ENCODE results near the gene SCN11A.

The SCN11A gene

DNA sequence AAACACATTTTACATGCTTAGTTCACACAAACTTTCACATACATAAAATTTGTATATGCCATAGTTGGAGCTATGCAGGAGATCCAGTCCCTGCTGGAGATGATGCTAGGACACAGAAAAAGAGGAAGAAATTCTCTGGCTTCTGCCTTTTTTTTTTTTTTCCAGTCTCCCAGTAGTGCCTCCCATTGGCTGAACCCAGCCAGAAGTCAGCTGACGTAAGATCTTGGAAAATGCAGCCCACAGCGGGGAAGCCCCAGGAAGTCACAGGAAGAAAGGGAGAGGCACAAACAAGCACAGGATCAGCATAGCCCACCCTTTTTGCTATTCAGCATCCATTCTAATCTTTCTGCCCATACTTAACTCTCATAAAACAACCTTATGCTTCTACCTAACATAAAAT lies 38.5 kb downstream of the SCN11A start:
- H3K4me3 ChIP-seq (ENCODE audit: low read depth, low read length) = no peak overlapping the region
- TF ChIP-seq, protein P1, sequence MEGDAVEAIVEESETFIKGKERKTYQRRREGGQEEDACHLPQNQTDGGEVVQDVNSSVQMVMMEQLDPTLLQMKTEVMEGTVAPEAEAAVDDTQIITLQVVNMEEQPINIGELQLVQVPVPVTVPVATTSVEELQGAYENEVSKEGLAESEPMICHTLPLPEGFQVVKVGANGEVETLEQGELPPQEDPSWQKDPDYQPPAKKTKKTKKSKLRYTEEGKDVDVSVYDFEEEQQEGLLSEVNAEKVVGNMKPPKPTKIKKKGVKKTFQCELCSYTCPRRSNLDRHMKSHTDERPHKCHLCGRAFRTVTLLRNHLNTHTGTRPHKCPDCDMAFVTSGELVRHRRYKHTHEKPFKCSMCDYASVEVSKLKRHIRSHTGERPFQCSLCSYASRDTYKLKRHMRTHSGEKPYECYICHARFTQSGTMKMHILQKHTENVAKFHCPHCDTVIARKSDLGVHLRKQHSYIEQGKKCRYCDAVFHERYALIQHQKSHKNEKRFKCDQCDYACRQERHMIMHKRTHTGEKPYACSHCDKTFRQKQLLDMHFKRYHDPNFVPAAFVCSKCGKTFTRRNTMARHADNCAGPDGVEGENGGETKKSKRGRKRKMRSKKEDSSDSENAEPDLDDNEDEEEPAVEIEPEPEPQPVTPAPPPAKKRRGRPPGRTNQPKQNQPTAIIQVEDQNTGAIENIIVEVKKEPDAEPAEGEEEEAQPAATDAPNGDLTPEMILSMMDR (IDR thresholded peaks at IDR 0.05; ENCODE audit: control insufficient read depth, extremely low read depth, insufficient read depth) = no peak
- DNase-seq (ENCODE audit: low read depth) = no peak

DNA sequence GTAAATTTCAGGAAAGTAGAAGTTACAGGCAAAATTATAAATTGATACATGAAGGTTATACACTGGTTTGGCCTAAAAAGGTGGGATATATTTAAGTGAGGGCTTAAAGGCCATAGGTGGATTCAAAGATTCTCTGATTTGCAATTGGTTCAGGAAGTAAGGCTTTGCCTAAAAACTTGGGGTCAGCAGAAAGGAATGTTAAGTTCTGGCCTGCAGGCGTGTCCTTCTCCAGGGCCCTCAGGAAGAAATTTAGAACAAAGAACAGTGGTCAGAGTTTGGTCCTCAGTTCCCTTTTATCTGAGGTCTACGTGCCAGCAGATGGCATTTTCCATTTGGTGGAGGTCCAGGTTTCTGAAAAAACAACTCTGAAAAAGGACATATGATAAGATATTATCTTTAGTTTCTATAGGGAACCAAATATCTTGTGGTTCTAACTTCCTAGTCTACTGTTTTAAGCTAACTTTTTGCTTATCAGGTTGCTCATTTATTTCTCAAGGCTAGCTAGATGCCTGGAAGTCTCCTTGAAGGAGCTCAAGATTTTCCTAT lies 40.5 kb downstream of the SCN11A start:
- no peak for DNase-seq (ENCODE audit: low read depth)

DNA sequence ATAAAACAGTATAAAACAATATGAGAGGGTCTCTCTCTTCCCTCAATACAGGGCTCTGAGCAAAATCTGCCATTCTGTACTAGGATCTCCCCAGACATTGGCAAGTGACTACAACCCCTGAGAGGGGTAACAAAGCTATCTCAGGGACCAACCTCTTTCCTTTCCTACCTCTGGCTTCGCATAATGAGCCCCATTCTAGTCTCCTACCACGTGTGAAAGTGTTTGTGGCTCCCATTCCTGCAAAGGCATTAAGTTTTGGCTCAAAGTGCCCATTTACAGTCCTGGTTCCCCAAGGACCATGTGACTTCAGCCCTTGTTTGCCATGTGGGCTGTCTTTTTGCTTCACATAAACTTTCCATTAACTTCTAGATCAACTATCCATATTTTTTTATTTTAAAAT lies 46.4 kb downstream of the SCN11A start:
- TF ChIP-seq, protein P1 (IDR thresholded peaks at IDR 0.05; ENCODE audit: control insufficient read depth, extremely low read depth, insufficient read depth) = no peak
- no peak for DNase-seq (ENCODE audit: low read depth)
- no peak overlapping the region for H3K4me3 ChIP-seq (ENCODE audit: low read depth, low read length)

More for the DNA sequence above, 40.5 kb downstream of the SCN11A start:
- H3K4me3 ChIP-seq (ENCODE audit: low read depth, low read length) = no peak overlapping the region
- TF ChIP-seq, protein P1 (IDR thresholded peaks at IDR 0.05; ENCODE audit: control insufficient read depth, extremely low read depth, insufficient read depth) = no peak
